CD4-positive, alpha-beta T cell treated with Interleukin-4 for 1 hour (primary cell): ENCODE measurements around the gene DOC2B.

Experiments
- DNase-seq, 2 donors: peaks; one replicate each; pipeline ENCODE4 v3.0.0-alpha.2; 2020 to 2022

Gene DOC2B

GRCh38 chr17:160336-160735 lies 21.1 kb downstream of the DOC2B start:
- no peak for DNase-seq

- DNase-seq, result no peak
Observed at GRCh38 chr17:159609-160008, 21.8 kb downstream of the DOC2B start.

- DNase-seq, result no peak
Observed at GRCh38 chr17:158379-158778, 23.1 kb downstream of the DOC2B start.

GRCh38 chr17:157901-158300 lies 23.5 kb downstream of the DOC2B start:
- DNase-seq, result no peak

- DNase-seq, result no peak
Observed at GRCh38 chr17:156946-157345, 24.5 kb downstream of the DOC2B start.

- no peak for DNase-seq
Observed at GRCh38 chr17:156094-156621, 25.3 kb downstream of the DOC2B start.

- DNase-seq, result no peak
Observed at GRCh38 chr17:155576-155975, 25.9 kb downstream of the DOC2B start.

- DNase-seq, result no peak
Observed at GRCh38 chr17:153851-154250, 27.6 kb downstream of the DOC2B start.

- no peak for DNase-seq
Observed at GRCh38 chr17:152860-153420, 28.5 kb downstream of the DOC2B start.

- no peak for DNase-seq
Observed at GRCh38 chr17:151886-152859, 29.3 kb downstream of the DOC2B start.

- no peak for DNase-seq
Observed at GRCh38 chr17:151004-151403, 30.4 kb downstream of the DOC2B start.

GRCh38 chr17:149897-150584 lies 31.4 kb downstream of the DOC2B start:
- no peak for DNase-seq

- no peak for DNase-seq
Observed at GRCh38 chr17:149231-149630, 32.2 kb downstream of the DOC2B start.

GRCh38 chr17:148757-149156 lies 32.7 kb downstream of the DOC2B start:
- DNase-seq, result peak in 1 of 2 donors; percentile 6

GRCh38 chr17:147796-148740 lies 33.4 kb downstream of the DOC2B start:
- peak in 1 of 2 donors; percentile 10 for DNase-seq

GRCh38 chr17:146983-147761 lies 34.3 kb downstream of the DOC2B start:
- peak in 1 of 2 donors; percentile 11 for DNase-seq

- DNase-seq, result no peak
Observed at GRCh38 chr17:146546-146945, 34.9 kb downstream of the DOC2B start.

- DNase-seq, result peak in 1 of 2 donors; percentile 10
Observed at GRCh38 chr17:145671-146541, 35.5 kb downstream of the DOC2B start.

GRCh38 chr17:144936-145670 lies 36.3 kb downstream of the DOC2B start:
- peak in 1 of 2 donors; percentile 9 for DNase-seq
